Loucy (cell line): ENCODE measurements around the gene RASSF9.

Experiments
- H2AFZ ChIP-seq: fragments of 200-600 bp; sonication (generic); 2 replicates; pipeline ENCODE4 v1.6.0; 2016; ENCODE audit warnings: antibody characterized with exemption, mild to moderate bottlenecking, low read length, moderate library complexity
- H3F3A ChIP-seq: fragments of 200-600 bp; 2 replicates; pipeline ENCODE4 v1.6.0; 2016; ENCODE audit warnings: antibody characterized with exemption, low read depth, mild to moderate bottlenecking
- H3K27me3 ChIP-seq: fragments of 200-600 bp; sonication (generic); 2 replicates; pipeline ENCODE4 v1.6.1; 2014; ENCODE audit warnings: low read length, mild to moderate bottlenecking; ENCODE audit not compliant: insufficient read depth, poor library complexity, severe bottlenecking
- H3K36me3 ChIP-seq: fragments of 200-600 bp; sonication (generic); 2 replicates; pipeline ENCODE4 v1.6.1; 2016; ENCODE audit warnings: low read length; ENCODE audit not compliant: insufficient read depth
- H3K4me1 ChIP-seq: fragments of 200-600 bp; sonication (generic); 2 replicates; pipeline ENCODE4 v1.5.1; 2014; ENCODE audit warnings: low read length, mild to moderate bottlenecking; ENCODE audit not compliant: insufficient read depth, poor library complexity, severe bottlenecking
- H3K4me2 ChIP-seq: fragments of 200-600 bp; sonication (generic); 2 replicates; pipeline ENCODE4 v1.6.0; 2014; ENCODE audit warnings: antibody characterized with exemption, low read length, low read depth, mild to moderate bottlenecking; ENCODE audit not compliant: poor library complexity, severe bottlenecking
- H3K4me3 ChIP-seq: fragments of 200-600 bp; sonication (generic); 2 replicates; pipeline ENCODE4 v1.5.1; 2014; ENCODE audit warnings: low read length, mild to moderate bottlenecking, mixed read lengths; ENCODE audit not compliant: poor library complexity, severe bottlenecking
- H3K79me2 ChIP-seq: fragments of 200-600 bp; sonication (generic); 2 replicates; pipeline ENCODE4 v1.6.1; 2014; ENCODE audit warnings: low read length; ENCODE audit not compliant: insufficient read depth
- H3K9ac ChIP-seq: fragments of 200-600 bp; sonication (generic); 2 replicates; pipeline ENCODE4 v1.6.0; 2014; ENCODE audit warnings: mild to moderate bottlenecking, low read depth, low read length, moderate library complexity; ENCODE audit not compliant: poor library complexity, severe bottlenecking
- H3K9me2 ChIP-seq: fragments of 200-600 bp; sonication (generic); replicated peaks from 2 replicates; pipeline ENCODE4 v1.6.1; 2016; ENCODE audit warnings: low read depth, low read length, mixed read lengths
- H3K9me3 ChIP-seq: fragments of 200-600 bp; sonication (generic); 2 replicates; pipeline ENCODE4 v1.6.1; 2014; ENCODE audit warnings: mild to moderate bottlenecking, antibody characterized with exemption, low read length, low read depth; ENCODE audit not compliant: insufficient read depth
- H4K20me1 ChIP-seq: fragments of 200-600 bp; sonication (generic); 2 replicates; pipeline ENCODE4 v1.6.0; 2014; ENCODE audit warnings: antibody characterized with exemption, low read length, mild to moderate bottlenecking; ENCODE audit not compliant: insufficient read depth, poor library complexity, severe bottlenecking
- CTCF ChIP-seq: fragments of 200-600 bp; sonication (generic); conservative IDR thresholded peaks from 2 replicates; pipeline ENCODE4 v1.5.1; 2014; ENCODE audit warnings: mild to moderate bottlenecking, antibody characterized with exemption, low read length
- EZH2phosphoT487 ChIP-seq: fragments of 200-600 bp; IDR thresholded peaks from 2 replicates; pipeline ENCODE4 v1.6.1; 2018; ENCODE audit warnings: antibody characterized with exemption, mild to moderate bottlenecking, moderate library complexity, borderline replicate concordance

Gene RASSF9

DNA sequence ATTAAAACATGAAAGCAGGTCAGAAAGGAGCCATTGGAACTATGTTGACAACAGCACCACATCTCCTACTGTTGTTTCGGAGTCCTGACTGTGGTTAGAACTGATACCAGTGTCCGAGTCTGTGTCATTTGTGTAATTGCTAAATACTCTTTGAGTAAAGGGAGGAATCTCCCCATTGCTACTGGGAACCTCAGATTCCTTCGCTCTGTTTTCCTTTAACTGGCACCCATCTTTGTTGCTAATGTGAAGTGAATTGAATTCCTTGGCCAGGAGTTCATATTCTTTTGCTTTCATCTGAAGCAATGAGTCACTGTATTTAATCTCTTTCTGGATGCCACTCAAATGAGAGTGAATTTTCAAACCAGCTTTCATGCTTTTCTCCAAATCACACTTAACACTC lies 31.5 kb downstream of the RASSF9 start:
- TF ChIP-seq EZH2phosphoT487 (no peak), CTCF (no peak)
- Histone ChIP-seq H3K4me3 (no peak overlapping the region), H3K27me3 (no peaks in the 10 kb centered on the region), H3K9me3 (no peaks in the 10 kb centered on the region), H3F3A (no peaks in the 10 kb centered on the region), H3K36me3 (no peaks in the 10 kb centered on the region), H3K9me2 (no peaks in the 10 kb centered on the region), H3K9ac (no peak overlapping the region), H3K4me1 (no peaks in the 10 kb centered on the region), H2AFZ (no peak overlapping the region), H4K20me1 (no peaks in the 10 kb centered on the region), H3K79me2 (no peaks in the 10 kb centered on the region), H3K4me2 (no peak overlapping the region)

GRCh38 chr12:85803923-85804322 lies 32.3 kb downstream of the RASSF9 start:
- H3K79me2 ChIP-seq, result no peaks in the 10 kb centered on the region
- H3K9me3 ChIP-seq, result no peaks in the 10 kb centered on the region
- H3K4me3 ChIP-seq, result no peak overlapping the region
- no peaks in the 10 kb centered on the region for H3K27me3 ChIP-seq
- H4K20me1 ChIP-seq, result no peaks in the 10 kb centered on the region
- no peaks in the 10 kb centered on the region for H3K36me3 ChIP-seq
- no peaks in the 10 kb centered on the region for H3F3A ChIP-seq
- TF ChIP-seq EZH2phosphoT487, result no peak
- TF ChIP-seq CTCF, result no peak
- H3K9ac ChIP-seq, result no peak overlapping the region
- H3K4me2 ChIP-seq, result no peak overlapping the region
- H2AFZ ChIP-seq, result 0 out of 2 replicates have a peak overlapping the region, but pooled peaks have one; percentile 4
- H3K4me1 ChIP-seq, result no peaks in the 10 kb centered on the region
- no peaks in the 10 kb centered on the region for H3K9me2 ChIP-seq

GRCh38 chr12:85803231-85803630 lies 33.0 kb downstream of the RASSF9 start:
- no peaks in the 10 kb centered on the region for H3K9me3 ChIP-seq
- H3K4me3 ChIP-seq, result no peak overlapping the region
- no peaks in the 10 kb centered on the region for H3K79me2 ChIP-seq
- no peaks in the 10 kb centered on the region for H3K36me3 ChIP-seq
- no peak overlapping the region for H3K9ac ChIP-seq
- TF ChIP-seq EZH2phosphoT487 (no peak), CTCF (no peak)
- no peaks in the 10 kb centered on the region for H4K20me1 ChIP-seq
- no peak overlapping the region for H2AFZ ChIP-seq
- no peaks in the 10 kb centered on the region for H3K27me3 ChIP-seq
- H3K4me1 ChIP-seq, result no peaks in the 10 kb centered on the region
- no peaks in the 10 kb centered on the region for H3F3A ChIP-seq
- no peak overlapping the region for H3K4me2 ChIP-seq
- H3K9me2 ChIP-seq, result no peaks in the 10 kb centered on the region
